Breast epithelium (tissue), 4 donors: Measurements from ENCODE around the gene AP1S2. TPM values are rescaled to one million over a fixed set of nuclear protein-coding genes. Genes with fewer than 3 reads are reported as not detected.
"Not testable (repeated sequence)": the region's sequence is repeated elsewhere in the genome, so short reads cannot be mapped to it uniquely, and the experiment has no call there.

Source experiments
- DNase-seq, 2 donors: peaks; one replicate each; pipeline ENCODE4 v3.0.0-alpha.2; 2019; ENCODE audit warnings: low spot score in 2 of 2
- H3K27ac ChIP-seq, 2 donors: fragments of 200-600 bp; sonication (generic) in 1 of 2; one replicate each; pipeline ENCODE4 v1.5.1; 2016 to 2019; ENCODE audit warnings: mild to moderate bottlenecking in 1 of 2
- H3K27me3 ChIP-seq, 2 donors: fragments of 200-600 bp; sonication (generic) in 1 of 2; one replicate each; pipeline versions ENCODE4 v1.5.1 to v1.6.0; 2017 to 2019; ENCODE audit warnings: control low read depth in 1 of 2, mild to moderate bottlenecking in 1 of 2
- H3K36me3 ChIP-seq: fragments of 200-600 bp; one replicate; pipeline ENCODE4 v1.5.1; 2019
- H3K4me1 ChIP-seq, 2 donors: fragments of 200-600 bp; sonication (generic); one replicate each; pipeline ENCODE4 v1.5.1; 2016 to 2019; ENCODE audit warnings: control low read depth in 1 of 2
- H3K4me3 ChIP-seq, 3 donors: fragments of 200-600 bp; sonication (generic); 1 replicate in 2 of 3; 2 replicates in 1 of 3; pipeline ENCODE4 v1.5.1; 2016 to 2019; ENCODE audit warnings: mild to moderate bottlenecking in 3 of 3, moderate library complexity in 2 of 3
- H3K9me3 ChIP-seq, 2 donors: fragments of 200-600 bp; sonication (generic) in 1 of 2; one replicate each; pipeline ENCODE4 v1.5.1; 2016 to 2019; ENCODE audit warnings: control low read depth in 1 of 2
- CTCF ChIP-seq, 3 donors: fragments of 450-650 bp; IDR thresholded peaks; one replicate each; pipeline ENCODE4 v1.5.1; 2016 to 2017; ENCODE audit warnings: antibody characterized with exemption in 3 of 3, mild to moderate bottlenecking in 3 of 3, moderate library complexity in 3 of 3
- POLR2A ChIP-seq: fragments of 450-650 bp; IDR thresholded peaks from one replicate; pipeline ENCODE4 v1.6.1; 2016; ENCODE audit warnings: antibody characterized with exemption, mild to moderate bottlenecking, moderate library complexity
- POLR2AphosphoS5 ChIP-seq, 3 donors: sonication (generic); formaldehyde crosslinking; IDR thresholded peaks; one replicate each; pipeline ENCODE4 v1.6.1; 2017; ENCODE audit warnings: antibody characterized with exemption in 3 of 3
- intact Hi-C: fragments of 100-400 bp; cut with DNase I; formaldehyde crosslinking; loops from one replicate; pipeline ENCODE4 v1.15.1; 2023; ENCODE audit warnings: low total_unique reads
- total RNA-seq, 3 donors: library from RNA; depleted of rRNA; stranded (reverse); fragments of >200 nt; gene quantifications; one replicate each; pipeline ENCODE4 v1.1.0, GENCODE V29; 2016

AP1S2 gene
- total RNA-seq, 3 donors from 2014 or later: 23.0 to 56.5 (median 36.7) TPM

GRCh38 chrX:15890463-15890862, 35.9 kb upstream of the AP1S2 start:
- DNase-seq: no peak
- H3K9me3 ChIP-seq: no peaks in the 10 kb centered on the region
- no peak overlapping the region for H3K27ac ChIP-seq
- intact Hi-C loops: no loop called here
- H3K4me1 ChIP-seq: no peaks in the 10 kb centered on the region
- peaks cover 0 to 52% of the 10 kb centered on the region in 2 donors for H3K27me3 ChIP-seq
- H3K36me3 ChIP-seq: no peaks in the 10 kb centered on the region
- no peak for TF ChIP-seq POLR2A
- no peak overlapping the region for H3K4me3 ChIP-seq

GRCh38 chrX:15888062-15888461, 33.4 kb upstream of the AP1S2 start:
- Histone ChIP-seq H3K9me3 (no peaks in the 10 kb centered on the region), H3K36me3 (no peaks in the 10 kb centered on the region), H3K4me3 (no peak overlapping the region), H3K27me3 (peaks cover 0 to 52% of the 10 kb centered on the region in 2 donors), H3K27ac (no peak overlapping the region), H3K4me1 (no peaks in the 10 kb centered on the region)
- intact Hi-C loops: no loop called here
- TF ChIP-seq POLR2AphosphoS5 (IDR thresholded peaks at IDR 0.05) (no peak), CTCF (IDR thresholded peaks at IDR 0.05) (no peak), POLR2A (no peak)
- no peak for DNase-seq

GRCh38 chrX:15883540-15883863, 28.9 kb upstream of the AP1S2 start:
- Histone ChIP-seq H3K4me1 (no peaks in the 10 kb centered on the region), H3K27me3 (peaks cover 0 to 57% of the 10 kb centered on the region in 2 donors), H3K36me3 (no peaks in the 10 kb centered on the region), H3K4me3 (no peak overlapping the region), H3K27ac (no peak overlapping the region), H3K9me3 (no peaks in the 10 kb centered on the region)
- intact Hi-C loops: no loop called here
- no peak for TF ChIP-seq CTCF (IDR thresholded peaks at IDR 0.05)
- no peak for TF ChIP-seq POLR2AphosphoS5 (IDR thresholded peaks at IDR 0.05)
- TF ChIP-seq POLR2A: no peak
- DNase-seq: no peak

GRCh38 chrX:15882704-15883539, 28.3 kb upstream of the AP1S2 start:
- H3K27me3 ChIP-seq: peaks cover 0 to 52% of the 10 kb centered on the region in 2 donors
- no peak overlapping the region for H3K4me3 ChIP-seq
- no peaks in the 10 kb centered on the region for H3K4me1 ChIP-seq
- no peak overlapping the region for H3K27ac ChIP-seq
- DNase-seq: no peak
- intact Hi-C loops: no loop called here
- no peaks in the 10 kb centered on the region for H3K9me3 ChIP-seq
- no peak for TF ChIP-seq POLR2AphosphoS5 (IDR thresholded peaks at IDR 0.05)
- no peak for TF ChIP-seq CTCF (IDR thresholded peaks at IDR 0.05)
- TF ChIP-seq POLR2A: no peak
- no peaks in the 10 kb centered on the region for H3K36me3 ChIP-seq

- no peaks in the 10 kb centered on the region for H3K9me3 ChIP-seq
- no peaks in the 10 kb centered on the region for H3K36me3 ChIP-seq
- peaks cover 0 to 53% of the 10 kb centered on the region in 2 donors for H3K27me3 ChIP-seq
- H3K4me3 ChIP-seq: no peak overlapping the region
- H3K27ac ChIP-seq: no peak overlapping the region
- no peak for DNase-seq
- no peaks in the 10 kb centered on the region for H3K4me1 ChIP-seq
- TF ChIP-seq CTCF (IDR thresholded peaks at IDR 0.05) (no peak), POLR2AphosphoS5 (IDR thresholded peaks at IDR 0.05) (no peak), POLR2A (no peak)
- intact Hi-C loops: no loop called here
Measured at GRCh38 chrX:15881381-15881897, 26.8 kb upstream of the AP1S2 start.

- peaks cover 0 to 63% of the 10 kb centered on the region in 2 donors for H3K27me3 ChIP-seq
- intact Hi-C loops, DNase-seq, H3K36me3 ChIP-seq, H3K9me3 ChIP-seq, H3K4me1 ChIP-seq, H3K27ac ChIP-seq, H3K4me3 ChIP-seq: not testable (repeated sequence)
Measured at GRCh38 chrX:15877914-15878313, 23.3 kb upstream of the AP1S2 start.
